Liver (tissue), 9 donors: Measurements from ENCODE around the gene MND1. TPM values are rescaled to one million over a fixed set of nuclear protein-coding genes. Genes with fewer than 3 reads are reported as not detected.

ENCODE experiments used
- DNase-seq: peaks from one replicate; pipeline ENCODE4 v3.0.0-alpha.2; 2017; ENCODE audit warnings: low spot score
- H3K27ac ChIP-seq, 2 donors: one replicate each; pipeline ENCODE4 v1.7.0; 2013; ENCODE audit warnings: inconsistent platforms in 2 of 2, low read length in 2 of 2, control low read depth in 1 of 2, low read depth in 1 of 2, mild to moderate bottlenecking in 1 of 2
- H3K27me3 ChIP-seq, 4 donors: one replicate each; pipeline versions ENCODE4 v1.6.1 to v1.7.0; 2013; ENCODE audit warnings: low read length in 3 of 4, inconsistent platforms in 1 of 4, mild to moderate bottlenecking in 1 of 4, moderate library complexity in 1 of 4; ENCODE audit not compliant: control insufficient read depth in 4 of 4, insufficient read depth in 4 of 4
- H3K36me3 ChIP-seq, 4 donors: one replicate each; pipeline versions ENCODE4 v1.6.1 to v1.7.0; 2013; ENCODE audit warnings: low read length in 3 of 4, mild to moderate bottlenecking in 3 of 4, low read depth in 1 of 4, moderate library complexity in 1 of 4; ENCODE audit not compliant: control insufficient read depth in 4 of 4, insufficient read depth in 3 of 4
- H3K4me1 ChIP-seq, 4 donors: one replicate each; pipeline versions ENCODE4 v1.6.1 to v1.7.0; 2013; ENCODE audit warnings: low read length in 3 of 4, mild to moderate bottlenecking in 3 of 4, moderate library complexity in 1 of 4; ENCODE audit not compliant: control insufficient read depth in 4 of 4, insufficient read depth in 4 of 4
- H3K4me3 ChIP-seq, 3 donors: one replicate each; pipeline versions ENCODE4 v1.6.1 to v1.7.0; 2013; ENCODE audit warnings: low read length in 3 of 3, control low read depth in 1 of 3, low read depth in 1 of 3, mild to moderate bottlenecking in 1 of 3
- H3K9ac ChIP-seq, 2 donors: one replicate each; pipeline ENCODE4 v1.7.0; 2013; ENCODE audit warnings: low read length in 2 of 2, mild to moderate bottlenecking in 2 of 2, moderate library complexity in 2 of 2, control low read depth in 1 of 2, low read depth in 1 of 2
- H3K9me3 ChIP-seq, 4 donors: one replicate each; pipeline versions ENCODE4 v1.6.1 to v1.7.0; 2013; ENCODE audit warnings: low read length in 3 of 4; ENCODE audit not compliant: control insufficient read depth in 4 of 4
- EGR1 ChIP-seq, 2 donors: IDR thresholded peaks; 2 replicates each; pipeline ENCODE4 v1.6.1; 2016 to 2018; ENCODE audit warnings: antibody characterized with exemption in 2 of 2, low read depth in 2 of 2
- FOXA1 ChIP-seq: IDR thresholded peaks from 2 replicates; pipeline ENCODE4 v1.6.1; 2016; ENCODE audit warnings: antibody characterized with exemption
- FOXA2 ChIP-seq: IDR thresholded peaks from 2 replicates; pipeline ENCODE4 v1.6.1; 2016; ENCODE audit warnings: antibody characterized with exemption
- GABPA ChIP-seq, 2 donors: IDR thresholded peaks in 1 of 2; conservative IDR thresholded peaks in 1 of 2; 2 replicates each; pipeline ENCODE4 v1.6.1; 2016; ENCODE audit warnings: antibody characterized with exemption in 2 of 2, mild to moderate bottlenecking in 1 of 2, moderate library complexity in 1 of 2
- HNF4G ChIP-seq: IDR thresholded peaks from 2 replicates; pipeline ENCODE4 v1.6.1; 2016; ENCODE audit warnings: antibody characterized with exemption
- JUND ChIP-seq, 2 donors: IDR thresholded peaks; 2 replicates each; pipeline ENCODE4 v1.6.1; 2016; ENCODE audit warnings: antibody characterized with exemption in 2 of 2
- MAX ChIP-seq: IDR thresholded peaks from 2 replicates; pipeline ENCODE4 v1.6.1; 2016; ENCODE audit warnings: antibody characterized with exemption
- RAD21 ChIP-seq, 2 donors: IDR thresholded peaks; 2 replicates each; pipeline ENCODE4 v1.6.1; 2016; ENCODE audit warnings: antibody characterized with exemption in 2 of 2, mild to moderate bottlenecking in 2 of 2
- RXRA ChIP-seq, 2 donors: IDR thresholded peaks; 2 replicates each; pipeline ENCODE4 v1.6.1; 2017 to 2018; ENCODE audit warnings: antibody characterized with exemption in 2 of 2, mild to moderate bottlenecking in 1 of 2
- SP1 ChIP-seq: IDR thresholded peaks from 2 replicates; pipeline ENCODE4 v1.6.1; 2018; ENCODE audit warnings: antibody characterized with exemption, mild to moderate bottlenecking
- TAF1 ChIP-seq: conservative IDR thresholded peaks from 2 replicates; pipeline ENCODE4 v1.6.1; 2016; ENCODE audit warnings: antibody characterized with exemption, mild to moderate bottlenecking
- YY1 ChIP-seq: IDR thresholded peaks from 2 replicates; pipeline ENCODE4 v1.6.1; 2016; ENCODE audit warnings: antibody characterized with exemption, mild to moderate bottlenecking
- ZBTB33 ChIP-seq: IDR thresholded peaks from 2 replicates; pipeline ENCODE4 v1.6.1; 2016; ENCODE audit warnings: antibody characterized with exemption
- WGBS: extraction: QIAGEN DNeasy Blood & Tissue Kit; methylation state at CpG from one replicate; pipeline ENCODE4 v1.1.7; 2013; 5-methylcytosine and 5-hydroxymethylcytosine counted together
- polyA plus RNA-seq, 2 donors: library from polyadenylated mRNA; stranded (reverse) in 1 of 2; unstranded in 1 of 2; fragments of 200-250 nt in 1 of 2; fragments of >200 nt in 1 of 2; fragmentation: Nextera tagmentation in 1 of 2; extraction: Ambion mirVana in 1 of 2; gene quantifications; one replicate each; pipeline versions ENCODE4 v1.2.1 to v1.2.3, GENCODE V29; 2013 to 2015
- total RNA-seq, 2 donors: library from RNA; depleted of rRNA; stranded (reverse); fragments of >200 nt; gene quantifications; one replicate each; pipeline ENCODE4 v1.2.3, GENCODE V29; 2014
- TF ChIP-seq, protein P1 (sequence below): IDR thresholded peaks from 2 replicates; pipeline ENCODE4 v1.6.1; 2016; ENCODE audit warnings: antibody characterized with exemption
- TF ChIP-seq, protein P2 (sequence below): IDR thresholded peaks from 2 replicates; pipeline ENCODE4 v1.6.1; 2016; ENCODE audit warnings: antibody characterized with exemption, mild to moderate bottlenecking
- donor health status: healthy.
- donor health status: healthy.
- donor health status: healthy.
- donor health status: healthy.
- donor health status: healthy.

Gene MND1
- total and polyA plus RNA-seq, 4 donors: 0.17 to 2.5 (median 0.42) TPM

DNA sequence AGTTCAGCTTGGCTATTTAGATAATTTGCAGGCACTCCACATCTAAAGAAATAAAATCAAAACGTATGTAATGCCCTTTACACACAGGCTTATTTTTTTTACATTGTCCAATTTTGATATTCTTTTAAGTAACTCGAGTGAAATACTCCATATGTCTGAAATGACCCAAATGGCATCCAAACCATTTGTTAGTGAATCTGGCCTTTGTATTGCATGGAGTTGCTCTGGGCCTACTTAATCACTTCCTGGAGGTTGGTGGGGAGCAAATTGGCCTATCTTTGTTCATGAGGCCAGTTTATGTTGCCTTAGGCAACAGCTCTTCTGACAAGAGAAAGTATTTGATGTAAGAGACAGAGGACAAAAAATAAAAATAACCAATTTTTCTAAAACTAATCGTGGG, 74.1 kb downstream of the MND1 start:
- Histone ChIP-seq H3K27me3 (no peaks in the 10 kb centered on the region), H3K4me1 (no peaks in the 10 kb centered on the region), H3K4me3 (no peak overlapping the region), H3K9me3 (no peaks in the 10 kb centered on the region), H3K27ac (no peak overlapping the region), H3K9ac (no peak overlapping the region), H3K36me3 (no peaks in the 10 kb centered on the region)
- TF ChIP-seq ZBTB33: no peak
- TF ChIP-seq EGR1 (IDR thresholded peaks at IDR 0.05; ENCODE audit: low read depth in 2 of 2): no peak
- no peak for TF ChIP-seq RAD21 (IDR thresholded peaks at IDR 0.05)
- 83% methylated on average over 3 of the region's 3 CpGs for WGBS
- DNase-seq: no peak

- Histone ChIP-seq H3K9me3 (no peaks in the 10 kb centered on the region), H3K27me3 (no peaks in the 10 kb centered on the region), H3K36me3 (no peaks in the 10 kb centered on the region), H3K4me3 (no peak overlapping the region), H3K4me1 (no peaks in the 10 kb centered on the region), H3K9ac (no peak overlapping the region), H3K27ac (no peak overlapping the region)
- TF ChIP-seq, protein P1, sequence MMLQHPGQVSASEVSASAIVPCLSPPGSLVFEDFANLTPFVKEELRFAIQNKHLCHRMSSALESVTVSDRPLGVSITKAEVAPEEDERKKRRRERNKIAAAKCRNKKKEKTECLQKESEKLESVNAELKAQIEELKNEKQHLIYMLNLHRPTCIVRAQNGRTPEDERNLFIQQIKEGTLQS: no peak
- TF ChIP-seq EGR1 (IDR thresholded peaks at IDR 0.05; ENCODE audit: low read depth in 2 of 2) (no peak), RXRA (IDR thresholded peaks at IDR 0.05) (no peak), MAX (no peak), TAF1 (no peak)
- TF ChIP-seq, protein P2, sequence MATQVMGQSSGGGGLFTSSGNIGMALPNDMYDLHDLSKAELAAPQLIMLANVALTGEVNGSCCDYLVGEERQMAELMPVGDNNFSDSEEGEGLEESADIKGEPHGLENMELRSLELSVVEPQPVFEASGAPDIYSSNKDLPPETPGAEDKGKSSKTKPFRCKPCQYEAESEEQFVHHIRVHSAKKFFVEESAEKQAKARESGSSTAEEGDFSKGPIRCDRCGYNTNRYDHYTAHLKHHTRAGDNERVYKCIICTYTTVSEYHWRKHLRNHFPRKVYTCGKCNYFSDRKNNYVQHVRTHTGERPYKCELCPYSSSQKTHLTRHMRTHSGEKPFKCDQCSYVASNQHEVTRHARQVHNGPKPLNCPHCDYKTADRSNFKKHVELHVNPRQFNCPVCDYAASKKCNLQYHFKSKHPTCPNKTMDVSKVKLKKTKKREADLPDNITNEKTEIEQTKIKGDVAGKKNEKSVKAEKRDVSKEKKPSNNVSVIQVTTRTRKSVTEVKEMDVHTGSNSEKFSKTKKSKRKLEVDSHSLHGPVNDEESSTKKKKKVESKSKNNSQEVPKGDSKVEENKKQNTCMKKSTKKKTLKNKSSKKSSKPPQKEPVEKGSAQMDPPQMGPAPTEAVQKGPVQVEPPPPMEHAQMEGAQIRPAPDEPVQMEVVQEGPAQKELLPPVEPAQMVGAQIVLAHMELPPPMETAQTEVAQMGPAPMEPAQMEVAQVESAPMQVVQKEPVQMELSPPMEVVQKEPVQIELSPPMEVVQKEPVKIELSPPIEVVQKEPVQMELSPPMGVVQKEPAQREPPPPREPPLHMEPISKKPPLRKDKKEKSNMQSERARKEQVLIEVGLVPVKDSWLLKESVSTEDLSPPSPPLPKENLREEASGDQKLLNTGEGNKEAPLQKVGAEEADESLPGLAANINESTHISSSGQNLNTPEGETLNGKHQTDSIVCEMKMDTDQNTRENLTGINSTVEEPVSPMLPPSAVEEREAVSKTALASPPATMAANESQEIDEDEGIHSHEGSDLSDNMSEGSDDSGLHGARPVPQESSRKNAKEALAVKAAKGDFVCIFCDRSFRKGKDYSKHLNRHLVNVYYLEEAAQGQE: no peak
- DNase-seq: no peak
- WGBS: 87% methylated on average over 5 of the region's 5 CpGs
These were observed 74.5 kb downstream of the MND1 start for GRCh38 chr4:153419029-153419428.

DNA sequence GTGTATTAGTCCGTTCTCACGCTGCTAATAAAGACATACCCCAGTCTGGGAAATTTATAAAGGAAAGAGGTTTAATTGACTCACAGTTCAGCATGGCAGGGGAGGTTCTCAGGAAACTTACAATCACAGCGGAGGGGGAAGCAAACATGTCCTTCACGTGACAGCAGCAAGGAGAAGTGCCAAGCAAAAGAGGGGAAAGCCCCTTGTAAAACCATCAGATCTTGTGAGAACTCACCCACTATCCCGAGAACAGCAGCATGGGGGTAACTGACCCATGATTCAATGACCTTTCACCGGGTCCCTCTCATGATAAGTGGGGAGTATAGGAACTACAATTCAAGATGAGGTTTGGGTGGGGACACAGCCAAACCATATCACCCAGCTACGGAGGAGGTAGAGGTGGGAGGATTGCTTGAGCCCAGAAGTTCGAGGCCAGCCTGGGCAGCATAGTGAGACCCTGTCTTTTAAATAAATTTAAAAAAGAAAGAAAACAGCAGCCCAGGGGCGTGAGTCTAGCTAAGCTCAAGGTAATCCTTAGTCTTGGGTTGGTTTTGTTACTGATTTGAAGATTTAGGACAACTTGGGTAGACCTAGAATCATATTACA, 75.3 kb downstream of the MND1 start:
- WGBS: 80% methylated on average over 9 of the region's 9 CpGs
- no peak overlapping the region for H3K4me3 ChIP-seq
- TF ChIP-seq FOXA1 (no peak), MAX (no peak), RAD21 (IDR thresholded peaks at IDR 0.05) (no peak), HNF4G (no peak), SP1 (no peak), TAF1 (no peak), GABPA (IDR thresholded peaks at IDR 0.05 in 1 of 2, conservative IDR thresholded peaks at IDR 0.05 in 1 of 2) (no peak), JUND (IDR thresholded peaks at IDR 0.05) (no peak), RXRA (IDR thresholded peaks at IDR 0.05) (no peak), EGR1 (IDR thresholded peaks at IDR 0.05; ENCODE audit: low read depth in 2 of 2) (no peak), YY1 (no peak), FOXA2 (no peak)
- TF ChIP-seq, protein P2: no peak

More for the DNA sequence above, 75.3 kb downstream of the MND1 start:
- DNase-seq: no peak
- H3K9me3 ChIP-seq: no peaks in the 10 kb centered on the region
- no peaks in the 10 kb centered on the region for H3K27me3 ChIP-seq
- H3K4me1 ChIP-seq: no peaks in the 10 kb centered on the region
- H3K27ac ChIP-seq: no peak overlapping the region
- no peak overlapping the region for H3K9ac ChIP-seq
- H3K36me3 ChIP-seq: no peaks in the 10 kb centered on the region
